Measurements from ENCODE around the gene PAM16.

The PAM16 gene

DNA sequence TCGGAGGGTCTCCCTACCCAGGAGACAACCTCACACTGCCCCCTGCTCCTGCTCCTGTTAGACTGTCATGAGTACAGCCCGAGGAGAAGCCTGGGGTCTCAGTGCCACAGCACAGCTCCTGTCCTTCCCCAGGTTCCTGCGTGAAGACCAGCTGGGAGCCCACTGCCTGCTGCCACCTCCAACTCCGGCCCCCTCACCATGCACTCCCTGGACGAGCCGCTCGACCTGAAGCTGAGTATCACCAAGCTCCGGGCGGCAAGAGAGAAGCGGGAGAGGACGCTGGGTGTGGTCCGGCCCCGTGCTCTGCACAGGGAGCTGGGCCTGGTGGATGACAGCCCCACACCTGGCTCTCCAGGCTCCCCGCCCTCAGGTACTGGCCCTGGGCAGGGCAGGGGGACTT is 19.0 kb downstream of the PAM16 start:
- TF ChIP-seq, protein P1, sequence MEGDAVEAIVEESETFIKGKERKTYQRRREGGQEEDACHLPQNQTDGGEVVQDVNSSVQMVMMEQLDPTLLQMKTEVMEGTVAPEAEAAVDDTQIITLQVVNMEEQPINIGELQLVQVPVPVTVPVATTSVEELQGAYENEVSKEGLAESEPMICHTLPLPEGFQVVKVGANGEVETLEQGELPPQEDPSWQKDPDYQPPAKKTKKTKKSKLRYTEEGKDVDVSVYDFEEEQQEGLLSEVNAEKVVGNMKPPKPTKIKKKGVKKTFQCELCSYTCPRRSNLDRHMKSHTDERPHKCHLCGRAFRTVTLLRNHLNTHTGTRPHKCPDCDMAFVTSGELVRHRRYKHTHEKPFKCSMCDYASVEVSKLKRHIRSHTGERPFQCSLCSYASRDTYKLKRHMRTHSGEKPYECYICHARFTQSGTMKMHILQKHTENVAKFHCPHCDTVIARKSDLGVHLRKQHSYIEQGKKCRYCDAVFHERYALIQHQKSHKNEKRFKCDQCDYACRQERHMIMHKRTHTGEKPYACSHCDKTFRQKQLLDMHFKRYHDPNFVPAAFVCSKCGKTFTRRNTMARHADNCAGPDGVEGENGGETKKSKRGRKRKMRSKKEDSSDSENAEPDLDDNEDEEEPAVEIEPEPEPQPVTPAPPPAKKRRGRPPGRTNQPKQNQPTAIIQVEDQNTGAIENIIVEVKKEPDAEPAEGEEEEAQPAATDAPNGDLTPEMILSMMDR (IDR thresholded peaks at IDR 0.05; ENCODE audit: low read depth, low read length): no peak
- Histone ChIP-seq H3K9me3 (ENCODE audit: severe bottlenecking) (no peaks in the 10 kb centered on the region), H3K36me3 (peaks cover 33% of the 10 kb centered on the region), H3K27me3 (ENCODE audit: insufficient read depth, low read depth, severe bottlenecking) (no peaks in the 10 kb centered on the region), H3K27ac (no peak overlapping the region), H3K4me3 (ENCODE audit: low read depth, low read length) (no peak overlapping the region)
- no peak for DNase-seq

DNA sequence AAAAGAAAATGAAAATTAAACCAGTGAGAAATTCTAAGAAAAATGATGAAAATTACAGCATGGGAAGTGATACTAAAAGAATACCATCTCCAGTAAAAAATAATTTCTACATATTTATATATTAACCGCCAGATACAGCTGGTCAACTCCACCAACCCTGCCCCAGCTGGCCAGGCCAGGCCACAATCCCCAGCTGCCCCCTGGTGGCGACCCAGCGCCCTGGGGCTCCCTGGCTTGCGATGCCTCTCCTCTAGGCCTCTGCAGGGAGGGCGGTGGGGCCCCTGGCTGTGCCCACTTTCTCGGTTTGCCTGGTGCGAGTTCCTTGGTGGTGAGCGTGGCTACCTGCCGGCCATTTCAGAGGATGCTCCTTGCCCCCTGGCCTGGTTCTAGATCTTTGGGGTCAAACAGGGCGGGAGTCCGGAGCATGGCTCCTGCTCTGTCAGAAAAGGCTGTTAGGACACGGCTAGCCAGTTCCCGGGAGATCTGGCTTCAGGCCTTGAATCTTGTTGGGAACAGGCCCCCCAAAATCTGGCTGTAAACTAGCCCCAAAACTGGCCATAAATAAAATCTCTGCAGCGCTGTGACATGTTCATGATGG is 20.7 kb downstream of the PAM16 start:
- Histone ChIP-seq H3K27me3 (ENCODE audit: insufficient read depth, low read depth, severe bottlenecking) (no peaks in the 10 kb centered on the region), H3K4me3 (ENCODE audit: low read depth, low read length) (no peak overlapping the region), H3K27ac (no peak overlapping the region), H3K36me3 (peaks cover 21% of the 10 kb centered on the region), H3K9me3 (ENCODE audit: severe bottlenecking) (no peaks in the 10 kb centered on the region)
- peak; percentile 77 for DNase-seq
- TF ChIP-seq, protein P1 (IDR thresholded peaks at IDR 0.05; ENCODE audit: low read depth, low read length): peak; percentile 94

DNA sequence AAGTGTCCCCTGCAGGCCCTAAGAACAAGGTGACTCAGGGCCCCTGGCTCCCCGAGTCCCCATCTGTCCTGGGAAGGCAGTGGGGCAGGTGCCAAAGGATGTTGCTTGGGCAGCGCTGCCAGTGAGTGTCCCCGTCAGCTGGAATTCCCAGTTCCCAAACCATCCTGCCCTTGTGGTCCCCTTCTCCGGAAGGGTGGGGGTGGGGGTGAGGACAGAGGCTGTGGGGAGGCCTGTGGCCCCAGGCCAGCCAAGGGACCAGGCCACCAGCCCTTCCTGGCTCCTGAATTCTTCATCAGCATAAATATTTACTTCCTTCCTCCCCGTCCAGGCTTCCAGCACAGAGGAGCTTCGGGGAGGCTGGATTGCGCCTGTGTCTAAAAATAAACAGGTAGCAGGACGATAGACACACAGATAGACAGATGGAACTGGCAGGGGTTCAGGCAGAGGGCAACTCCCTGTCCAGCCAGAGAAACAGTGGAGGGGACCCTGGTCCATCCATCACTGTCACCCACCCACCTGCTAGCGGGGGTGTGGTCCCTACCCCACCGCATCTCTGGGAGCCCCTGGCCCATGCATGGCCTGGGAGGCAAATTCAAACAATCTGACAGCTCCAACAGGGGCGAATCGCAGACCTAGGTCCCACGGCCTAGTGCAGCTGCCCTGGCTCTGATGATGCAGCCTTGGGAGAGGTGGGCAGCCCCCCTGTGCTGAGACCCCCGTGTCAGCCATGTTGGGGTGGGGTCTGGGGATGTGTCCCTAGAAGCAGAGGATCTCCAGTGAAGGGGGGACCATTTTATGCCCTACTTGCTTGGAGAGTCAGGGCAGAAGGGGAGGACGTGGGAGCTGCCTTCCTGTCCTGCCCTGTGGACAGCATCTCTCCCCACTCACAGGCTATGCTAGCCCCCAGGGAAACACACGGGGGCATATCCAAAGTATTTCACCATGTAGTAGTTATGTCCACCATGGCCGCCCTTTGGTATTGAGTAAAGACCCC is 22.0 kb downstream of the PAM16 start:
- peak overlapping the region; percentile 76 for H3K27ac ChIP-seq
- no peaks in the 10 kb centered on the region for H3K27me3 ChIP-seq (ENCODE audit: insufficient read depth, low read depth, severe bottlenecking)
- peaks cover 12% of the 10 kb centered on the region for H3K36me3 ChIP-seq
- no peaks in the 10 kb centered on the region for H3K9me3 ChIP-seq (ENCODE audit: severe bottlenecking)
- TF ChIP-seq, protein P1 (IDR thresholded peaks at IDR 0.05; ENCODE audit: low read depth, low read length): no peak
- no peak overlapping the region for H3K4me3 ChIP-seq (ENCODE audit: low read depth, low read length)
- no peak for DNase-seq

DNA sequence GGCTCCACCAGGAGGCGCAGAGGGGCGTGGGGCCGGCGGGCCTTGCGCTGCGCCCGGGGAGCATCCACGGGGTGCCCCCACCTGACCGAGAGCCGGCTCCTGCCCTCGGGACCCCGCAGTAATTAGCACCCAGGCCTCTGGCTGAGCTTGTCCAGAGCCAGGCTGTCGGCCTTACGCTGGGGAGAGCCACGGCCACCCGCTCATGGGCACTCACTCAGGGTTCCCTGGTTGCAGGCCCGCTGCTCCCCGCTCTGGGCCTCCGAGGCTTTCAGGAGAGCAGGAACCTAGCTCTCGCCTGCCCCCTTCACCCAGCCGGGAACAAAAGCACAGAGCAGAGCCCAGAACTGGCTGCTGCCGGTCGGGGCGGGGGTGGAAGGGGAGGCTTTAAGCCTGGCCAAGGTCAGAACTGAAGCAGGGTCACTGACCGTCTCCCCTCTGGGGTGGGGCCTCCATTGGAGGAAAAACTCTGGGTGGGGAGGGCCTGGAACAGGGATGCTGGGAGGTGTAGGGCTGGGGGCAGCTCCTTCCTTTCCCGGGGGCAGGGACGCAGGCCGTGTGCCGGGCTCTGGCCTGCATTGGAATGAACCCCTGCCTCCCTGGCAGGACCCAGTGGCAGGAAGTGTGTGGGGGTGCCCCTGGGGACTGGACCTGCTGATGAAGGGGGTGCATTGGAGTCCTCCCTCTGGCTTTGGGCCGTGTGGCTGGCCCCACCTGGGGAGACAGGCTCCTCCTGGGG is 22.9 kb downstream of the PAM16 start:
- no peak overlapping the region for H3K4me3 ChIP-seq (ENCODE audit: low read depth, low read length)
- no peaks in the 10 kb centered on the region for H3K9me3 ChIP-seq (ENCODE audit: severe bottlenecking)
- peak overlapping the region; percentile 76 for H3K27ac ChIP-seq
- TF ChIP-seq, protein P1 (IDR thresholded peaks at IDR 0.05; ENCODE audit: low read depth, low read length): peak; percentile 69
- peak; percentile 86 for DNase-seq
- no peaks in the 10 kb centered on the region for H3K27me3 ChIP-seq (ENCODE audit: insufficient read depth, low read depth, severe bottlenecking)
- H3K36me3 ChIP-seq: peaks cover 6% of the 10 kb centered on the region

DNA sequence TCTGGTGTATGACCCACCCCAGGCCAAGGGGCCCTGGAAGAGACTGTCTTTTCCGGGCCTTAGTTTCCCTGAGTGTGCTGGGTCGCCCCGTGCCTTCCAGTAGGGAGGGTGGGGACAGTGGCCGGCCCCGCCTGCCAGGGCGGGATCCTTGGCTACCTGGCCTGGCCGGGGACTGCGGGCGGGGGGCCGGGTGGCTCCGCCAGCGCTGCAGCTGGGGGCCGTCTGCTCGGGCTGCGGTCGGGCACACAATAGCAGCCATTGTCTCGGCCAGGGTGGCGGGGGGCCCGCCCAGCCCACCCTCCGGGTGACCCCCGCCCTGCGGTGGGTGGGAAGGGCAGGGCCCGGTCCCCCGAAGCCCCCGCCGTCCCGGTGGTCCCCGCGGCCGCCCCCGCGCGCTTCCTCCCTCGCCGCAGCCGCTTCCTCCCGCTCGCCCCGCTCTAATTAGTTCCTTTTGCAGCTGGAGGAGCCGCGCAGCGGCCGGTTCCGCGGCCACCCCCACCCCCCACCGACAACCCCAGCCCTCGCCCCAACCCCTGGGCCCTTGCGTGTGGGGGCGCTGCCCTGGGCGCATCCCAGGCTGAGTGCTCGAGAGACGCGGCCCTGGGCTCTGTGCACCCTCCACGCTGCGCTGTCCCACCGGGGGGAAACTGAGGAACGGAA is 23.6 kb downstream of the PAM16 start:
- peak overlapping the region; percentile 76 for H3K27ac ChIP-seq
- H3K9me3 ChIP-seq (ENCODE audit: severe bottlenecking): no peaks in the 10 kb centered on the region
- DNase-seq: no peak
- TF ChIP-seq, protein P1 (IDR thresholded peaks at IDR 0.05; ENCODE audit: low read depth, low read length): no peak
- peaks cover 4% of the 10 kb centered on the region for H3K36me3 ChIP-seq
- no peak overlapping the region for H3K4me3 ChIP-seq (ENCODE audit: low read depth, low read length)
- H3K27me3 ChIP-seq (ENCODE audit: insufficient read depth, low read depth, severe bottlenecking): no peaks in the 10 kb centered on the region

All from WERI-Rb-1 (cell line).